HepG2 (cell line): ENCODE measurements around the gene CAMK1. TPM values are rescaled to one million over a fixed set of nuclear protein-coding genes. Genes with fewer than 3 reads are reported as not detected.

Experiments
- CBX1 ChIP-seq: IDR thresholded peaks from one replicate; pipeline ENCODE4 v1.6.1; 2016; ENCODE audit warnings: antibody characterized with exemption, low read depth
- MAFF ChIP-seq: IDR thresholded peaks from 2 replicates; pipeline ENCODE4 v1.6.1; 2011; ENCODE audit warnings: low read depth, low read length, improper control_type of control experiment
- MED8 ChIP-seq: sonication (generic); formaldehyde crosslinking; IDR thresholded peaks from 2 replicates; pipeline ENCODE4 v1.8.1; 2023; ENCODE audit warnings: mild to moderate bottlenecking, missing genetic modification reagents; ENCODE audit not compliant: insufficient replicate concordance
- SMYD3 ChIP-seq: sonication (generic); formaldehyde crosslinking; IDR thresholded peaks from 2 replicates; pipeline ENCODE4 v1.8.1; 2023; ENCODE audit warnings: mild to moderate bottlenecking, missing genetic modification reagents
- ZKSCAN1 ChIP-seq: fragments of 150-350 bp; IDR thresholded peaks from 2 replicates; pipeline ENCODE4 v1.6.1; 2014; ENCODE audit warnings: low read length
- ZNF441 ChIP-seq: sonication (generic); formaldehyde crosslinking; IDR thresholded peaks from 2 replicates; pipeline ENCODE4 v1.7.0; 2021; ENCODE audit warnings: missing genetic modification reagents, borderline replicate concordance
- polyA plus RNA-seq, 8 experiments: library from polyadenylated mRNA; depleted of rRNA in 3 of 8; stranded (reverse) in 7 of 8; unstranded in 1 of 8; fragments of >200 nt; fragmentation: Illumina TruSeq in 4 of 8; extraction: Trizol in 4 of 8; gene quantifications; 2 replicates each; pipeline versions ENCODE4 v1.2.1 to v1.2.3, GENCODE V29; 2011 to 2016; ENCODE audit warnings: low read depth in 4 of 8, missing spikeins in 1 of 8, mixed read lengths in 1 of 8; ENCODE audit not compliant: insufficient read depth in 1 of 8
- total RNA-seq, 5 experiments: library from RNA; depleted of rRNA; stranded (reverse); fragments of >200 nt; fragmentation: Illumina TruSeq; extraction: Trizol; gene quantifications; 2 replicates each; pipeline ENCODE4 v1.2.3, GENCODE V29; 2016; ENCODE audit warnings: low read depth in 1 of 5
- TF ChIP-seq, protein P1 (sequence below): sonication (generic); formaldehyde crosslinking; IDR thresholded peaks from one replicate; pipeline ENCODE4 v1.5.1; 2020; ENCODE audit warnings: mild to moderate bottlenecking, missing genetic modification reagents; ENCODE audit errors: not compliant biosample characterization
- TF ChIP-seq, protein P2 (sequence below): fragments of 450-650 bp; IDR thresholded peaks from 2 replicates; pipeline ENCODE4 v1.6.1; 2016
- TF ChIP-seq, protein P3 (sequence below): sonication (generic); formaldehyde crosslinking; conservative IDR thresholded peaks from 2 replicates; pipeline ENCODE4 v1.8.1; 2023; ENCODE audit warnings: missing genetic modification reagents
- TF ChIP-seq, protein P4 (sequence below): sonication (generic); formaldehyde crosslinking; IDR thresholded peaks from 2 replicates; pipeline ENCODE4 v1.5.0; 2020; ENCODE audit warnings: missing genetic modification reagents, mild to moderate bottlenecking, borderline replicate concordance
- TF ChIP-seq, protein P5 (sequence below): sonication (generic); formaldehyde crosslinking; IDR thresholded peaks from 2 replicates; pipeline ENCODE4 v1.4.0; 2020; ENCODE audit warnings: mild to moderate bottlenecking, missing genetic modification reagents

Gene CAMK1
- total and polyA plus RNA-seq, 2 of the 13 experiments (the other 11 are each of a cell fraction or from before 2014, with no cell fraction given): 26.4 to 53.3 TPM

DNA sequence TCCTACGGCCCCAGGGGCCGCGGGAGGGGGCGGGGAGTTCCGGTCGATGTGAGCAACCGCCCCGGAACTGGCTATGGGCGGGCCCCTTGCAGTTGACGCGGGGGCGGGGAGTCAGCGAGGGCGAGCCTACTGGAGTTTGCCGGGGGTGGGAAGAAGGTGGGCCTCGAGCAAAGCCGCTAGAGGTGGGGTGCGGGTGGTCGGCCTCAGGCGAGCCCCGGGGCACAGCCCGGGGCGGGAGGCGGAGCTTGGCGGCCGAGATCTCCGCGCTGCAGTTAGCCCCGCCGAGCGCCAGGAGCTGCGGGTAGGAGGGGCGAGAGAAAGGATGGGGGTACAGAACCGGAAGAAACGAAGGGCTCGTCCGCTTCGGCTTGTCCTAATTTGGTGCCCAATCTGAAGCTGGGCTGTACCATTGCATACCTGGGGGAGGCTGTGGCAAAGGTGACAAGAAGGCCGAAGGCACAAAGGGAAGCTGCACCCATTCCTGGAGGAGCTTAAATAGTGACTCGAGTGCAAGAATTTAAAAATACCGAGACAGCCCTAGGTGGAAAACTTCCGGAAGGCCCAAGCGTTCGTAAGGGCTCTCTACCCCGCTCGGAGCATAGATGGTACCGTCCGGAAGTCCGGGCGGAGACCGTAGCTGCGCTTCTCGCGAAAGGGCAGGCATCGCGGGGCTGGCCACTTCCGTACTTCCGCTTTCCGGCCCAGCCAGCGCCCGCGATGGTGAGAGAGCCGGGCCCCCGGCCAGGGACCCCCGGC is 22.8 kb upstream of the CAMK1 start, which contains the start of the genes ARPC4 and TADA3 (continued):
- TF ChIP-seq SMYD3 (CRISPR knock-in tag) (no peak), MED8 (CRISPR knock-in tag) (no peak), ZKSCAN1 (no peak), ZNF441 (CRISPR knock-in tag) (0 out of 2 replicates have a peak, but pooled peaks have one; percentile 28), CBX1 (no peak), MAFF (peak; percentile 7; the same call in 1 of the 2 replicates)
- TF ChIP-seq, protein P1, sequence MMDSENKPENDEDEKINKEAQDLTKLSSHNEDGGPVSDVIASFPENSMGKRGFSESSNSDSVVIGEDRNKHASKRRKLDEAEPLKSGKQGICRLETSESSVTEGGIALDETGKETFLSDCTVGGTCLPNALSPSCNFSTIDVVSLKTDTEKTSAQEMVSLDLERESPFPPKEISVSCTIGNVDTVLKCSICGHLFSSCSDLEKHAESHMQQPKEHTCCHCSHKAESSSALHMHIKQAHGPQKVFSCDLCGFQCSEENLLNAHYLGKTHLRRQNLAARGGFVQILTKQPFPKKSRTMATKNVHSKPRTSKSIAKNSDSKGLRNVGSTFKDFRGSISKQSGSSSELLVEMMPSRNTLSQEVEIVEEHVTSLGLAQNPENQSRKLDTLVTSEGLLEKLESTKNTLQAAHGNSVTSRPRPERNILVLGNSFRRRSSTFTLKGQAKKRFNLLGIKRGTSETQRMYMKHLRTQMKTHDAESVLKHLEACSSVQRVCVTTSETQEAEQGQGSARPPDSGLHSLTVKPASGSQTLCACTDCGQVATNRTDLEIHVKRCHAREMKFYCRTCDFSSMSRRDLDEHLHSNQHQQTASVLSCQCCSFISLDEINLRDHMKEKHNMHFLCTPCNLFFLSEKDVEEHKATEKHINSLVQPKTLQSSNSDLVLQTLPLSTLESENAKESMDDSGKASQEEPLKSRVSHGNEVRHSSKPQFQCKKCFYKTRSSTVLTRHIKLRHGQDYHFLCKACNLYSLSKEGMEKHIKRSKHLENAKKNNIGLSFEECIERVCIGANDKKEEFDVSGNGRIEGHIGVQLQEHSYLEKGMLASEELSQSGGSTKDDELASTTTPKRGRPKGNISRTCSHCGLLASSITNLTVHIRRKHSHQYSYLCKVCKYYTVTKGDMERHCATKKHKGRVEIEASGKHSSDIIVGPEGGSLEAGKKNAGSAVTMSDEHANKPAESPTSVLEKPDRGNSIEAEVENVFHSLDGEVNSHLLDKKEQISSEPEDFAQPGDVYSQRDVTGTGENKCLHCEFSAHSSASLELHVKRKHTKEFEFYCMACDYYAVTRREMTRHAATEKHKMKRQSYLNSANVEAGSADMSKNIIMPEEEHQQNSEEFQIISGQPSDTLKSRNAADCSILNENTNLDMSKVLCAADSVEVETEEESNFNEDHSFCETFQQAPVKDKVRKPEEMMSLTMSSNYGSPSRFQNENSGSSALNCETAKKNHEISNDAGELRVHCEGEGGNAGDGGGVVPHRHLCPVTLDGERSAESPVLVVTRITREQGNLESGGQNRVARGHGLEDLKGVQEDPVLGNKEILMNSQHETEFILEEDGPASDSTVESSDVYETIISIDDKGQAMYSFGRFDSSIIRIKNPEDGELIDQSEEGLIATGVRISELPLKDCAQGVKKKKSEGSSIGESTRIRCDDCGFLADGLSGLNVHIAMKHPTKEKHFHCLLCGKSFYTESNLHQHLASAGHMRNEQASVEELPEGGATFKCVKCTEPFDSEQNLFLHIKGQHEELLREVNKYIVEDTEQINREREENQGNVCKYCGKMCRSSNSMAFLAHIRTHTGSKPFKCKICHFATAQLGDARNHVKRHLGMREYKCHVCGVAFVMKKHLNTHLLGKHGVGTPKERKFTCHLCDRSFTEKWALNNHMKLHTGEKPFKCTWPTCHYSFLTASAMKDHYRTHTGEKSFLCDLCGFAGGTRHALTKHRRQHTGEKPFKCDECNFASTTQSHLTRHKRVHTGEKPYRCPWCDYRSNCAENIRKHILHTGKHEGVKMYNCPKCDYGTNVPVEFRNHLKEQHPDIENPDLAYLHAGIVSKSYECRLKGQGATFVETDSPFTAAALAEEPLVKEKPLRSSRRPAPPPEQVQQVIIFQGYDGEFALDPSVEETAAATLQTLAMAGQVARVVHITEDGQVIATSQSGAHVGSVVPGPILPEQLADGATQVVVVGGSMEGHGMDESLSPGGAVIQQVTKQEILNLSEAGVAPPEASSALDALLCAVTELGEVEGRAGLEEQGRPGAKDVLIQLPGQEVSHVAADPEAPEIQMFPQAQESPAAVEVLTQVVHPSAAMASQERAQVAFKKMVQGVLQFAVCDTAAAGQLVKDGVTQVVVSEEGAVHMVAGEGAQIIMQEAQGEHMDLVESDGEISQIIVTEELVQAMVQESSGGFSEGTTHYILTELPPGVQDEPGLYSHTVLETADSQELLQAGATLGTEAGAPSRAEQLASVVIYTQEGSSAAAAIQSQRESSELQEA: no peak
- TF ChIP-seq, protein P2, sequence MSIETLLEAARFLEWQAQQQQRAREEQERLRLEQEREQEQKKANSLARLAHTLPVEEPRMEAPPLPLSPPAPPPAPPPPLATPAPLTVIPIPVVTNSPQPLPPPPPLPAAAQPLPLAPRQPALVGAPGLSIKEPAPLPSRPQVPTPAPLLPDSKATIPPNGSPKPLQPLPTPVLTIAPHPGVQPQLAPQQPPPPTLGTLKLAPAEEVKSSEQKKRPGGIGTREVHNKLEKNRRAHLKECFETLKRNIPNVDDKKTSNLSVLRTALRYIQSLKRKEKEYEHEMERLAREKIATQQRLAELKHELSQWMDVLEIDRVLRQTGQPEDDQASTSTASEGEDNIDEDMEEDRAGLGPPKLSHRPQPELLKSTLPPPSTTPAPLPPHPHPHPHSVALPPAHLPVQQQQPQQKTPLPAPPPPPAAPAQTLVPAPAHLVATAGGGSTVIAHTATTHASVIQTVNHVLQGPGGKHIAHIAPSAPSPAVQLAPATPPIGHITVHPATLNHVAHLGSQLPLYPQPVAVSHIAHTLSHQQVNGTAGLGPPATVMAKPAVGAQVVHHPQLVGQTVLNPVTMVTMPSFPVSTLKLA: no peak
- TF ChIP-seq, protein P3, sequence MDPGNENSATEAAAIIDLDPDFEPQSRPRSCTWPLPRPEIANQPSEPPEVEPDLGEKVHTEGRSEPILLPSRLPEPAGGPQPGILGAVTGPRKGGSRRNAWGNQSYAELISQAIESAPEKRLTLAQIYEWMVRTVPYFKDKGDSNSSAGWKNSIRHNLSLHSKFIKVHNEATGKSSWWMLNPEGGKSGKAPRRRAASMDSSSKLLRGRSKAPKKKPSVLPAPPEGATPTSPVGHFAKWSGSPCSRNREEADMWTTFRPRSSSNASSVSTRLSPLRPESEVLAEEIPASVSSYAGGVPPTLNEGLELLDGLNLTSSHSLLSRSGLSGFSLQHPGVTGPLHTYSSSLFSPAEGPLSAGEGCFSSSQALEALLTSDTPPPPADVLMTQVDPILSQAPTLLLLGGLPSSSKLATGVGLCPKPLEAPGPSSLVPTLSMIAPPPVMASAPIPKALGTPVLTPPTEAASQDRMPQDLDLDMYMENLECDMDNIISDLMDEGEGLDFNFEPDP (CRISPR knock-in tag): no peak
- TF ChIP-seq, protein P4, sequence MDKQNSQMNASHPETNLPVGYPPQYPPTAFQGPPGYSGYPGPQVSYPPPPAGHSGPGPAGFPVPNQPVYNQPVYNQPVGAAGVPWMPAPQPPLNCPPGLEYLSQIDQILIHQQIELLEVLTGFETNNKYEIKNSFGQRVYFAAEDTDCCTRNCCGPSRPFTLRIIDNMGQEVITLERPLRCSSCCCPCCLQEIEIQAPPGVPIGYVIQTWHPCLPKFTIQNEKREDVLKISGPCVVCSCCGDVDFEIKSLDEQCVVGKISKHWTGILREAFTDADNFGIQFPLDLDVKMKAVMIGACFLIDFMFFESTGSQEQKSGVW (CRISPR knock-in tag): no peak
- TF ChIP-seq, protein P5, sequence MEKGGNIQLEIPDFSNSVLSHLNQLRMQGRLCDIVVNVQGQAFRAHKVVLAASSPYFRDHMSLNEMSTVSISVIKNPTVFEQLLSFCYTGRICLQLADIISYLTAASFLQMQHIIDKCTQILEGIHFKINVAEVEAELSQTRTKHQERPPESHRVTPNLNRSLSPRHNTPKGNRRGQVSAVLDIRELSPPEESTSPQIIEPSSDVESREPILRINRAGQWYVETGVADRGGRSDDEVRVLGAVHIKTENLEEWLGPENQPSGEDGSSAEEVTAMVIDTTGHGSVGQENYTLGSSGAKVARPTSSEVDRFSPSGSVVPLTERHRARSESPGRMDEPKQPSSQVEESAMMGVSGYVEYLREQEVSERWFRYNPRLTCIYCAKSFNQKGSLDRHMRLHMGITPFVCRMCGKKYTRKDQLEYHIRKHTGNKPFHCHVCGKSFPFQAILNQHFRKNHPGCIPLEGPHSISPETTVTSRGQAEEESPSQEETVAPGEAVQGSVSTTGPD (CRISPR knock-in tag): no peak
